PFSK-1 (cell line): ENCODE measurements around the gene ANO1.

Experiments
- FOXP2 ChIP-seq: optimal IDR thresholded peaks from 2 replicates; pipeline ENCODE3; 2011; ENCODE audit warnings: borderline replicate concordance, control low read depth, inconsistent platforms; ENCODE audit not compliant: insufficient read depth; ENCODE audit errors: extremely low read length, extremely low read depth
- POLR2AphosphoS5 ChIP-seq: IDR thresholded peaks from 2 replicates; pipeline ENCODE4 v1.6.1; 2012; ENCODE audit warnings: low read depth, mild to moderate bottlenecking, control low read depth, low read length, moderate library complexity
- REST ChIP-seq, 2 experiments: IDR thresholded peaks; 2 replicates each; pipeline versions ENCODE4 v1.6.1 to v1.8.0; 2011 to 2012; ENCODE audit warnings: low read depth in 2 of 2, low read length in 2 of 2, control low read depth in 1 of 2, inconsistent platforms in 1 of 2, mild to moderate bottlenecking in 1 of 2, moderate library complexity in 1 of 2; ENCODE audit not compliant: insufficient read depth in 1 of 2
- SIN3A ChIP-seq: IDR thresholded peaks from 2 replicates; pipeline ENCODE4 v1.6.1; 2012; ENCODE audit warnings: mild to moderate bottlenecking, low read length, moderate library complexity, borderline replicate concordance; ENCODE audit not compliant: insufficient read depth
- TAF1 ChIP-seq: IDR thresholded peaks from 2 replicates; pipeline ENCODE4 v1.6.1; 2012; ENCODE audit warnings: low read length, control low read depth, borderline replicate concordance; ENCODE audit not compliant: insufficient read depth

The ANO1 gene

GRCh38 chr11:70091638-70092037, 13.5 kb downstream of the ANO1 start:
- TF ChIP-seq REST (IDR thresholded peaks at IDR 0.05; ENCODE audit: insufficient read depth in 1 of 2, low read depth in 2 of 2, low read length in 2 of 2) (no peak), FOXP2 (no peak), TAF1 (no peak), SIN3A (no peak)

GRCh38 chr11:70092959-70093715, 15.0 kb downstream of the ANO1 start:
- TF ChIP-seq TAF1 (no peak), FOXP2 (no peak), SIN3A (no peak), POLR2AphosphoS5 (no peak), REST (IDR thresholded peaks at IDR 0.05; ENCODE audit: insufficient read depth in 1 of 2, low read depth in 2 of 2, low read length in 2 of 2) (no peak)

GRCh38 chr11:70095541-70096252, 17.6 kb downstream of the ANO1 start:
- TF ChIP-seq POLR2AphosphoS5 (no peak), REST (IDR thresholded peaks at IDR 0.05; ENCODE audit: insufficient read depth in 1 of 2, low read depth in 2 of 2, low read length in 2 of 2) (no peak), FOXP2 (no peak), SIN3A (no peak), TAF1 (no peak)

GRCh38 chr11:70097783-70098563, 19.9 kb downstream of the ANO1 start:
- no peak for TF ChIP-seq REST (IDR thresholded peaks at IDR 0.05; ENCODE audit: insufficient read depth in 1 of 2, low read depth in 2 of 2, low read length in 2 of 2)
- TF ChIP-seq TAF1: no peak
- no peak for TF ChIP-seq SIN3A
- no peak for TF ChIP-seq POLR2AphosphoS5
- no peak for TF ChIP-seq FOXP2
